ENCODE measurements around the gene KDM3A. TPM values are rescaled to one million over a fixed set of nuclear protein-coding genes. Genes with fewer than 3 reads are reported as not detected.

KDM3A gene, protein sequence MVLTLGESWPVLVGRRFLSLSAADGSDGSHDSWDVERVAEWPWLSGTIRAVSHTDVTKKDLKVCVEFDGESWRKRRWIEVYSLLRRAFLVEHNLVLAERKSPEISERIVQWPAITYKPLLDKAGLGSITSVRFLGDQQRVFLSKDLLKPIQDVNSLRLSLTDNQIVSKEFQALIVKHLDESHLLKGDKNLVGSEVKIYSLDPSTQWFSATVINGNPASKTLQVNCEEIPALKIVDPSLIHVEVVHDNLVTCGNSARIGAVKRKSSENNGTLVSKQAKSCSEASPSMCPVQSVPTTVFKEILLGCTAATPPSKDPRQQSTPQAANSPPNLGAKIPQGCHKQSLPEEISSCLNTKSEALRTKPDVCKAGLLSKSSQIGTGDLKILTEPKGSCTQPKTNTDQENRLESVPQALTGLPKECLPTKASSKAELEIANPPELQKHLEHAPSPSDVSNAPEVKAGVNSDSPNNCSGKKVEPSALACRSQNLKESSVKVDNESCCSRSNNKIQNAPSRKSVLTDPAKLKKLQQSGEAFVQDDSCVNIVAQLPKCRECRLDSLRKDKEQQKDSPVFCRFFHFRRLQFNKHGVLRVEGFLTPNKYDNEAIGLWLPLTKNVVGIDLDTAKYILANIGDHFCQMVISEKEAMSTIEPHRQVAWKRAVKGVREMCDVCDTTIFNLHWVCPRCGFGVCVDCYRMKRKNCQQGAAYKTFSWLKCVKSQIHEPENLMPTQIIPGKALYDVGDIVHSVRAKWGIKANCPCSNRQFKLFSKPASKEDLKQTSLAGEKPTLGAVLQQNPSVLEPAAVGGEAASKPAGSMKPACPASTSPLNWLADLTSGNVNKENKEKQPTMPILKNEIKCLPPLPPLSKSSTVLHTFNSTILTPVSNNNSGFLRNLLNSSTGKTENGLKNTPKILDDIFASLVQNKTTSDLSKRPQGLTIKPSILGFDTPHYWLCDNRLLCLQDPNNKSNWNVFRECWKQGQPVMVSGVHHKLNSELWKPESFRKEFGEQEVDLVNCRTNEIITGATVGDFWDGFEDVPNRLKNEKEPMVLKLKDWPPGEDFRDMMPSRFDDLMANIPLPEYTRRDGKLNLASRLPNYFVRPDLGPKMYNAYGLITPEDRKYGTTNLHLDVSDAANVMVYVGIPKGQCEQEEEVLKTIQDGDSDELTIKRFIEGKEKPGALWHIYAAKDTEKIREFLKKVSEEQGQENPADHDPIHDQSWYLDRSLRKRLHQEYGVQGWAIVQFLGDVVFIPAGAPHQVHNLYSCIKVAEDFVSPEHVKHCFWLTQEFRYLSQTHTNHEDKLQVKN (N-terminal part only)
- 28.9 and 52.5 TPM in 2 replicates for total RNA-seq (ENCODE audit: low replicate concordance)

DNA sequence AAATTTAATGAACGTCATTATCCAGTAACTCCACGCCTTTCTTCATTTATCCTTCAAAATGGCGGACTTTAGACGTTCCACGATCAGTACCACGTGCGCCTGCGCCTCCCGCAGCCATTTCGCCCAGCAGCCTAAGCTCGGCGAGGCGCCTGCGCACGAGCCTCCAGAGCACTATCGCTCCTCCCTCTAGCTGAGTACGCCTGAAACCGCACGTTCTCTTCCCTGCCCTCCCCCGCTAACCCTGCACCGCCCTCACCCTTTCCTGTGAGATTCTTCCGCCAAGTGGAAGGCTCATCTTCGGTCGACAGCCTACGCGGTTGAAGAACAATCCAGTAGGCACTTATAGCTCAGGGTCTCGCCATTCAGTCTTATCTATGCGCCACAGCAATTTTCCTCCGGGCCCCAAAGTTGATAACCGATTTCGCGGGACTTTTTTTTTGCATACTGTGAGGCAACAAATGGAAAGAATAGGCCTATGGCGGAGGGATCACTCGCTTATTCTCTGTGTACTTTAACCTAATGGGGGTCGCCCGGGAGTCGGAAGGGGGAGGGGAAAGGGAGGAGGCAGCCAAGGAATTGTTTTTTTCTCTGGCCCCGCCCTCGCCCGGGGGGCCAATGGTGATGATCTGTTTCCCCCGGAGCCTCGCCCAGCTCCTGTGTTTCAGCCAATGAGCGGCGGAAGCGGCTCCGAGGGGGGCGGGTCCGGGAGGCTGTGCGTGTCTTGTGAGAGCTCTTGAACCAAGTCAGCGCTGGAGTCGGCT is at the start of gene KDM3A:
Gene KDM3A, plus strand, starts transcription at position 741 of the 761 bp plus-strand sequence. CDS start 677 bp downstream, outside the sequence.
- H3K4me3 ChIP-seq (ENCODE audit: low read depth, low read length), result peak within 1 kb of the TSS; percentile 75
- TF ChIP-seq, protein P1, sequence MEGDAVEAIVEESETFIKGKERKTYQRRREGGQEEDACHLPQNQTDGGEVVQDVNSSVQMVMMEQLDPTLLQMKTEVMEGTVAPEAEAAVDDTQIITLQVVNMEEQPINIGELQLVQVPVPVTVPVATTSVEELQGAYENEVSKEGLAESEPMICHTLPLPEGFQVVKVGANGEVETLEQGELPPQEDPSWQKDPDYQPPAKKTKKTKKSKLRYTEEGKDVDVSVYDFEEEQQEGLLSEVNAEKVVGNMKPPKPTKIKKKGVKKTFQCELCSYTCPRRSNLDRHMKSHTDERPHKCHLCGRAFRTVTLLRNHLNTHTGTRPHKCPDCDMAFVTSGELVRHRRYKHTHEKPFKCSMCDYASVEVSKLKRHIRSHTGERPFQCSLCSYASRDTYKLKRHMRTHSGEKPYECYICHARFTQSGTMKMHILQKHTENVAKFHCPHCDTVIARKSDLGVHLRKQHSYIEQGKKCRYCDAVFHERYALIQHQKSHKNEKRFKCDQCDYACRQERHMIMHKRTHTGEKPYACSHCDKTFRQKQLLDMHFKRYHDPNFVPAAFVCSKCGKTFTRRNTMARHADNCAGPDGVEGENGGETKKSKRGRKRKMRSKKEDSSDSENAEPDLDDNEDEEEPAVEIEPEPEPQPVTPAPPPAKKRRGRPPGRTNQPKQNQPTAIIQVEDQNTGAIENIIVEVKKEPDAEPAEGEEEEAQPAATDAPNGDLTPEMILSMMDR (IDR thresholded peaks at IDR 0.05; ENCODE audit: insufficient read depth, low read length), result no peak
- peak; percentile 100 for DNase-seq (ENCODE audit: low read depth)

DNA sequence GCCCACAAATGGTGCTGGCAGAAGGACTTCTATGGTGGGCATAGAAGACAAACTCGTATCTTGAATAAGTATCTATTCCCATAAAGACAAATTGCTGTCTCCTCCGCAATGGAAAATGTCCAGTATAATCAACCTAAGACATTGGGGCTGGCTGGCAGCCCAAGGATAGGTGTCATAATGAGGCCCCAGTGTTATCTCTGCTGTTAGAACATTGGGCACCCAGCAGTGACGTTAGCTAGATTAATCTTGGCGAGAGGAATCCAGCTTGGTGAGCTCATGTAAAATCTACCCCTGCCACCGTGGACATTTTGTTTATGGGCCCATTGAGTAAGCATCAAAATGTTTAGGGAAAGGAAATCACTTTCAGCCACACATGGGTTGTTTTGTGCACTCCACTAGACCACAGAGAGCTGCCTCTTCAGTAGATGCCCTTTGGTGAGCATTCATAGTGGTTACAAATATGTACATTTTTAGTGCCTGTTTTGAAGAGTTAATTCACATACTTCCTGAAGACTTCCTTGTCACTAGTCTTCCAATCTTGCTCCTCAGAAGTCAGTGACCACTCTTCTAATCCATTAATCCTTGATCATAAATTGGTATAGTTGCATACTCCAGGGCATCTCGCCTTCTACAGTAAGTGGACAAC is 48.2 kb upstream of the KDM3A start:
- no peak for DNase-seq (ENCODE audit: low read depth)
- H3K4me3 ChIP-seq (ENCODE audit: low read depth, low read length), result no peak overlapping the region
- TF ChIP-seq, protein P1 (IDR thresholded peaks at IDR 0.05; ENCODE audit: insufficient read depth, low read length), result no peak

- peak; percentile 53 for DNase-seq (ENCODE audit: low read depth)
- no peak overlapping the region for H3K4me3 ChIP-seq (ENCODE audit: low read depth, low read length)
- TF ChIP-seq, protein P1 (IDR thresholded peaks at IDR 0.05; ENCODE audit: insufficient read depth, low read length), result no peak
These were observed 47.4 kb upstream of the KDM3A start for GRCh38 chr2:86393521-86394491.

DNA sequence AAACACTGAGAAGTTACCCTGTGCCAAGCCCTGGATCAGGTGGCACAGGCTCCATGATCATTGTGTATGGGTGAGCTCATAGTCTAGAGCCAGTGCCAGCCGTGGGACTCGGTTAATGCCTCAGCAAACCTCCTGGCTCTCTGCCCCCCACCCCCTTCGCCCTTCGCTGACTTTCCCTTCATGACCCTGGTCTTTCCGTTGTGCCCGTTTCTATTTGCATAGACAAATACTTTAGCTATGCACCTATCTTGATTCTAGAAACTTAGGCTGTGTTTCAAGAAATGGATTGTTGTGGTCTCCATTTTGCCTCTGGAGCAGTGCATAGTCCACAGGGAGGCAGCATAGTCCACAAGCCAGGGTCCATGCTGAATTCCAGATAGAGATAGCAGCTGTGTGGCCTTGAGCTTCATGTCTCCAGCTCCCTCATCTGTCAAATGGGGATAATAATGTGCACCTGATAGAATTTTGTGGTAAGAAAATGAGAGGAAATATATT is 44.8 kb upstream of the KDM3A start:
- peak; percentile 35 for DNase-seq (ENCODE audit: low read depth)
- H3K4me3 ChIP-seq (ENCODE audit: low read depth, low read length), result no peak overlapping the region
- TF ChIP-seq, protein P1 (IDR thresholded peaks at IDR 0.05; ENCODE audit: insufficient read depth, low read length), result peak; percentile 45

GRCh38 chr2:86397986-86398385 is 43.2 kb upstream of the KDM3A start:
- no peak overlapping the region for H3K4me3 ChIP-seq (ENCODE audit: low read depth, low read length)
- TF ChIP-seq, protein P1 (IDR thresholded peaks at IDR 0.05; ENCODE audit: insufficient read depth, low read length), result no peak
- no peak for DNase-seq (ENCODE audit: low read depth)

Measured in fibroblast of the aortic adventitia (primary cell).